Liver (tissue), 3 donors: ENCODE data around the gene TAGLN.
"Not testable (repeated sequence)": the region's sequence is repeated elsewhere in the genome, so short reads cannot be mapped to it uniquely, and the experiment has no call there.

Experiments used
- ATF3 ChIP-seq: IDR thresholded peaks from 2 replicates; pipeline ENCODE4 v1.6.1; 2016; ENCODE audit warnings: antibody characterized with exemption
- GABPA ChIP-seq, 2 donors: IDR thresholded peaks in 1 of 2; conservative IDR thresholded peaks in 1 of 2; 2 replicates each; pipeline ENCODE4 v1.6.1; 2016; ENCODE audit warnings: antibody characterized with exemption in 2 of 2, mild to moderate bottlenecking in 1 of 2, moderate library complexity in 1 of 2
- HNF4A ChIP-seq, 2 donors: conservative IDR thresholded peaks; 2 replicates each; pipeline ENCODE4 v1.6.1; 2016; ENCODE audit warnings: antibody characterized with exemption in 2 of 2, mild to moderate bottlenecking in 2 of 2
- JUND ChIP-seq, 2 donors: IDR thresholded peaks; 2 replicates each; pipeline ENCODE4 v1.6.1; 2016; ENCODE audit warnings: antibody characterized with exemption in 2 of 2
- RAD21 ChIP-seq, 2 donors: IDR thresholded peaks; 2 replicates each; pipeline ENCODE4 v1.6.1; 2016; ENCODE audit warnings: antibody characterized with exemption in 2 of 2, mild to moderate bottlenecking in 2 of 2
- REST ChIP-seq: IDR thresholded peaks from 2 replicates; pipeline ENCODE4 v1.6.1; 2016; ENCODE audit warnings: antibody characterized with exemption, mild to moderate bottlenecking
- TAF1 ChIP-seq: conservative IDR thresholded peaks from 2 replicates; pipeline ENCODE4 v1.6.1; 2016; ENCODE audit warnings: antibody characterized with exemption, mild to moderate bottlenecking
- TF ChIP-seq, protein P1 (sequence below): fragments of 150-350 bp; IDR thresholded peaks from 2 replicates; pipeline ENCODE4 v1.5.1; 2017; ENCODE audit warnings: improper control_type of control experiment, low read depth, low read length; ENCODE audit not compliant: missing input control
- donor health status: healthy.
- donor health status: healthy.

- TF ChIP-seq, protein P1, sequence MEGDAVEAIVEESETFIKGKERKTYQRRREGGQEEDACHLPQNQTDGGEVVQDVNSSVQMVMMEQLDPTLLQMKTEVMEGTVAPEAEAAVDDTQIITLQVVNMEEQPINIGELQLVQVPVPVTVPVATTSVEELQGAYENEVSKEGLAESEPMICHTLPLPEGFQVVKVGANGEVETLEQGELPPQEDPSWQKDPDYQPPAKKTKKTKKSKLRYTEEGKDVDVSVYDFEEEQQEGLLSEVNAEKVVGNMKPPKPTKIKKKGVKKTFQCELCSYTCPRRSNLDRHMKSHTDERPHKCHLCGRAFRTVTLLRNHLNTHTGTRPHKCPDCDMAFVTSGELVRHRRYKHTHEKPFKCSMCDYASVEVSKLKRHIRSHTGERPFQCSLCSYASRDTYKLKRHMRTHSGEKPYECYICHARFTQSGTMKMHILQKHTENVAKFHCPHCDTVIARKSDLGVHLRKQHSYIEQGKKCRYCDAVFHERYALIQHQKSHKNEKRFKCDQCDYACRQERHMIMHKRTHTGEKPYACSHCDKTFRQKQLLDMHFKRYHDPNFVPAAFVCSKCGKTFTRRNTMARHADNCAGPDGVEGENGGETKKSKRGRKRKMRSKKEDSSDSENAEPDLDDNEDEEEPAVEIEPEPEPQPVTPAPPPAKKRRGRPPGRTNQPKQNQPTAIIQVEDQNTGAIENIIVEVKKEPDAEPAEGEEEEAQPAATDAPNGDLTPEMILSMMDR, result not testable (repeated sequence)
- TF ChIP-seq REST; TAF1; HNF4A (conservative IDR thresholded peaks at IDR 0.05); JUND (IDR thresholded peaks at IDR 0.05); GABPA (IDR thresholded peaks at IDR 0.05 in 1 of 2, conservative IDR thresholded peaks at IDR 0.05 in 1 of 2); RAD21 (IDR thresholded peaks at IDR 0.05); ATF3: not testable (repeated sequence)
Measured at GRCh38 chr11:117183178-117183577, 16.0 kb upstream of the TAGLN start.
